ENCODE measurements around the gene CCM2.

CCM2 gene

GRCh38 chr7:45088146-45088701 lies 88.2 kb downstream of the CCM2 start:
- Histone ChIP-seq H3K4me3 (ENCODE audit: insufficient read depth, low read depth, low read length, poor library complexity, severe bottlenecking) (no peak overlapping the region), H3K9me3 (ENCODE audit: control insufficient read depth, low read length) (no peaks in the 10 kb centered on the region), H3K4me1 (ENCODE audit: control insufficient read depth, insufficient read depth, low read length, poor library complexity, severe bottlenecking) (peaks cover 6% of the 10 kb centered on the region), H3K27me3 (replicated peaks; ENCODE audit: control insufficient read depth, insufficient read depth, low read length, poor library complexity, severe bottlenecking) (peaks cover 10% of the 10 kb centered on the region), H3K27ac (ENCODE audit: insufficient read depth, low read length, poor library complexity, severe bottlenecking) (no peak overlapping the region), H3K36me3 (ENCODE audit: control insufficient read depth, insufficient read depth, low read length) (no peaks in the 10 kb centered on the region)
- no peak for DNase-seq

GRCh38 chr7:45088821-45089340 lies 88.9 kb downstream of the CCM2 start, which contains the start of gene NACAD:
TSS of gene NACAD (minus strand) at chr7:45088969. CDS start at chr7:45088894, 75 bp downstream.
- Histone ChIP-seq H3K27me3 (replicated peaks; ENCODE audit: control insufficient read depth, insufficient read depth, low read length, poor library complexity, severe bottlenecking) (peaks cover 10% of the 10 kb centered on the region), H3K9me3 (ENCODE audit: control insufficient read depth, low read length) (no peaks in the 10 kb centered on the region), H3K4me1 (ENCODE audit: control insufficient read depth, insufficient read depth, low read length, poor library complexity, severe bottlenecking) (peaks cover 6% of the 10 kb centered on the region), H3K27ac (ENCODE audit: insufficient read depth, low read length, poor library complexity, severe bottlenecking) (no peak within 1 kb of the TSS), H3K36me3 (ENCODE audit: control insufficient read depth, insufficient read depth, low read length) (no peaks in the 10 kb centered on the region), H3K4me3 (ENCODE audit: insufficient read depth, low read depth, low read length, poor library complexity, severe bottlenecking) (peak within 1 kb of the TSS; percentile 57)
- DNase-seq, result peak in 1 of 3 donors; percentile 7

- H3K4me1 ChIP-seq (ENCODE audit: control insufficient read depth, insufficient read depth, low read length, poor library complexity, severe bottlenecking), result peaks cover 6% of the 10 kb centered on the region
- no peak overlapping the region for H3K27ac ChIP-seq (ENCODE audit: insufficient read depth, low read length, poor library complexity, severe bottlenecking)
- peak; percentile 42 to 54 (median 42) for DNase-seq
- peaks cover 10% of the 10 kb centered on the region for H3K27me3 ChIP-seq (replicated peaks; ENCODE audit: control insufficient read depth, insufficient read depth, low read length, poor library complexity, severe bottlenecking)
- H3K9me3 ChIP-seq (ENCODE audit: control insufficient read depth, low read length), result no peaks in the 10 kb centered on the region
- no peaks in the 10 kb centered on the region for H3K36me3 ChIP-seq (ENCODE audit: control insufficient read depth, insufficient read depth, low read length)
- H3K4me3 ChIP-seq (ENCODE audit: insufficient read depth, low read depth, low read length, poor library complexity, severe bottlenecking), result peak overlapping the region; percentile 57
These were observed 89.4 kb downstream of the CCM2 start for GRCh38 chr7:45089341-45089891.

GRCh38 chr7:45092100-45092930 lies 92.3 kb downstream of the CCM2 start:
- H3K27ac ChIP-seq (ENCODE audit: insufficient read depth, low read length, poor library complexity, severe bottlenecking), result no peak overlapping the region
- H3K4me3 ChIP-seq (ENCODE audit: insufficient read depth, low read depth, low read length, poor library complexity, severe bottlenecking), result no peak overlapping the region
- no peak for DNase-seq
- no peaks in the 10 kb centered on the region for H3K9me3 ChIP-seq (ENCODE audit: control insufficient read depth, low read length)
- peaks cover 10% of the 10 kb centered on the region for H3K27me3 ChIP-seq (replicated peaks; ENCODE audit: control insufficient read depth, insufficient read depth, low read length, poor library complexity, severe bottlenecking)
- H3K36me3 ChIP-seq (ENCODE audit: control insufficient read depth, insufficient read depth, low read length), result no peaks in the 10 kb centered on the region
- H3K4me1 ChIP-seq (ENCODE audit: control insufficient read depth, insufficient read depth, low read length, poor library complexity, severe bottlenecking), result peaks cover 6% of the 10 kb centered on the region

GRCh38 chr7:45092931-45093235 lies 92.9 kb downstream of the CCM2 start:
- H3K27ac ChIP-seq (ENCODE audit: insufficient read depth, low read length, poor library complexity, severe bottlenecking), result no peak overlapping the region

GRCh38 chr7:45098983-45099839 lies 99.2 kb downstream of the CCM2 start:
- DNase-seq, result no peak
- H3K27ac ChIP-seq (ENCODE audit: insufficient read depth, low read length, poor library complexity, severe bottlenecking), result no peak overlapping the region

More at GRCh38 chr7:45092931-45093235, 92.9 kb downstream of the CCM2 start:
- H3K4me3 ChIP-seq (ENCODE audit: insufficient read depth, low read depth, low read length, poor library complexity, severe bottlenecking), result no peak overlapping the region
- H3K9me3 ChIP-seq (ENCODE audit: control insufficient read depth, low read length), result no peaks in the 10 kb centered on the region
- peaks cover 10% of the 10 kb centered on the region for H3K27me3 ChIP-seq (replicated peaks; ENCODE audit: control insufficient read depth, insufficient read depth, low read length, poor library complexity, severe bottlenecking)
- H3K36me3 ChIP-seq (ENCODE audit: control insufficient read depth, insufficient read depth, low read length), result no peaks in the 10 kb centered on the region
- H3K4me1 ChIP-seq (ENCODE audit: control insufficient read depth, insufficient read depth, low read length, poor library complexity, severe bottlenecking), result peaks cover 6% of the 10 kb centered on the region
- no peak for DNase-seq

GRCh38 chr7:45099891-45100760 lies 100.1 kb downstream of the CCM2 start:
- no peak overlapping the region for H3K4me3 ChIP-seq (ENCODE audit: insufficient read depth, low read depth, low read length, poor library complexity, severe bottlenecking)
- H3K27ac ChIP-seq (ENCODE audit: insufficient read depth, low read length, poor library complexity, severe bottlenecking), result no peak overlapping the region
- H3K36me3 ChIP-seq (ENCODE audit: control insufficient read depth, insufficient read depth, low read length), result peaks cover 62% of the 10 kb centered on the region
- no peaks in the 10 kb centered on the region for H3K27me3 ChIP-seq (replicated peaks; ENCODE audit: control insufficient read depth, insufficient read depth, low read length, poor library complexity, severe bottlenecking)
- DNase-seq, result no peak
- H3K4me1 ChIP-seq (ENCODE audit: control insufficient read depth, insufficient read depth, low read length, poor library complexity, severe bottlenecking), result no peaks in the 10 kb centered on the region
- no peaks in the 10 kb centered on the region for H3K9me3 ChIP-seq (ENCODE audit: control insufficient read depth, low read length)

More at GRCh38 chr7:45098983-45099839, 99.2 kb downstream of the CCM2 start:
- H3K4me3 ChIP-seq (ENCODE audit: insufficient read depth, low read depth, low read length, poor library complexity, severe bottlenecking), result no peak overlapping the region
- peaks cover 53% of the 10 kb centered on the region for H3K36me3 ChIP-seq (ENCODE audit: control insufficient read depth, insufficient read depth, low read length)
- H3K27me3 ChIP-seq (replicated peaks; ENCODE audit: control insufficient read depth, insufficient read depth, low read length, poor library complexity, severe bottlenecking), result no peaks in the 10 kb centered on the region
- no peaks in the 10 kb centered on the region for H3K4me1 ChIP-seq (ENCODE audit: control insufficient read depth, insufficient read depth, low read length, poor library complexity, severe bottlenecking)
- H3K9me3 ChIP-seq (ENCODE audit: control insufficient read depth, low read length), result no peaks in the 10 kb centered on the region

- Histone ChIP-seq H3K27ac (ENCODE audit: insufficient read depth, low read length, poor library complexity, severe bottlenecking) (no peak overlapping the region), H3K4me3 (ENCODE audit: insufficient read depth, low read depth, low read length, poor library complexity, severe bottlenecking) (no peak overlapping the region), H3K27me3 (replicated peaks; ENCODE audit: control insufficient read depth, insufficient read depth, low read length, poor library complexity, severe bottlenecking) (no peaks in the 10 kb centered on the region), H3K4me1 (ENCODE audit: control insufficient read depth, insufficient read depth, low read length, poor library complexity, severe bottlenecking) (no peaks in the 10 kb centered on the region), H3K36me3 (ENCODE audit: control insufficient read depth, insufficient read depth, low read length) (peaks cover 70% of the 10 kb centered on the region), H3K9me3 (ENCODE audit: control insufficient read depth, low read length) (no peaks in the 10 kb centered on the region)
- no peak for DNase-seq
These were observed 100.9 kb downstream of the CCM2 start for GRCh38 chr7:45100761-45101480.
